GM19099 (cell line): ENCODE measurements around the gene CEP250.

Source experiments
- POLR2A ChIP-seq: IDR thresholded peaks from 3 replicates; pipeline ENCODE4 v1.6.1; 2011; ENCODE audit warnings: low read depth; ENCODE audit not compliant: insufficient read length; ENCODE audit errors: extremely low read depth

Gene CEP250

GRCh38 chr20:35454881-35455609 lies at the start of gene CEP250:
CEP250 (plus strand) TSS chr20:35455598; CDS start chr20:35462368, 6,770 bp downstream.
- peak; percentile 55 for TF ChIP-seq POLR2A

GRCh38 chr20:35405775-35406174 lies 49.6 kb upstream of the CEP250 start:
- no peak for TF ChIP-seq POLR2A

- no peak for TF ChIP-seq POLR2A
These were observed 47.1 kb upstream of the CEP250 start for GRCh38 chr20:35408270-35408669.

- TF ChIP-seq POLR2A, result no peak
These were observed 45.9 kb upstream of the CEP250 start for GRCh38 chr20:35409542-35409941.

GRCh38 chr20:35410613-35411012 lies 44.8 kb upstream of the CEP250 start:
- TF ChIP-seq POLR2A, result no peak

- TF ChIP-seq POLR2A, result no peak
These were observed 34.1 kb upstream of the CEP250 start for GRCh38 chr20:35421322-35421721.

GRCh38 chr20:35431621-35432429 lies 23.6 kb upstream of the CEP250 start:
- TF ChIP-seq POLR2A, result no peak

- TF ChIP-seq POLR2A, result no peak
These were observed 23.0 kb upstream of the CEP250 start for GRCh38 chr20:35432430-35432735.

GRCh38 chr20:35433337-35433736 lies 22.1 kb upstream of the CEP250 start:
- TF ChIP-seq POLR2A, result no peak

- no peak for TF ChIP-seq POLR2A
These were observed 21.1 kb upstream of the CEP250 start for GRCh38 chr20:35434085-35435005.

GRCh38 chr20:35436177-35436573 lies 19.2 kb upstream of the CEP250 start:
- no peak for TF ChIP-seq POLR2A

- no peak for TF ChIP-seq POLR2A
These were observed 17.8 kb upstream of the CEP250 start for GRCh38 chr20:35437599-35437998.

- no peak for TF ChIP-seq POLR2A
These were observed 12.4 kb upstream of the CEP250 start for GRCh38 chr20:35443003-35443402.

GRCh38 chr20:35444226-35444625 lies 11.2 kb upstream of the CEP250 start:
- TF ChIP-seq POLR2A, result no peak

- TF ChIP-seq POLR2A, result no peak
These were observed 8.9 kb upstream of the CEP250 start for GRCh38 chr20:35446356-35447078.

- no peak for TF ChIP-seq POLR2A
These were observed 8.2 kb upstream of the CEP250 start for GRCh38 chr20:35447082-35447789.
